NT2/D1 (cell line): ENCODE data around the gene ARHGEF37.

Source experiments
- DNase-seq: peaks from one replicate; pipeline ENCODE4 v3.0.0-alpha.2; 2011; ENCODE audit warnings: low read depth, low spot score
- H3K27me3 ChIP-seq: 2 replicates; pipeline ENCODE4 v1.6.0; 2011; ENCODE audit warnings: mild to moderate bottlenecking; ENCODE audit not compliant: insufficient read length, insufficient read depth
- H3K36me3 ChIP-seq: 2 replicates; pipeline ENCODE4 v1.6.1; 2011; ENCODE audit warnings: mild to moderate bottlenecking, low read length, mixed read lengths; ENCODE audit not compliant: insufficient read depth, insufficient read length
- H3K4me1 ChIP-seq: 2 replicates; pipeline ENCODE4 v1.5.1; 2011; ENCODE audit not compliant: insufficient read depth, insufficient read length
- H3K4me3 ChIP-seq: 2 replicates; pipeline ENCODE4 v1.5.1; 2011; ENCODE audit warnings: low read depth; ENCODE audit not compliant: insufficient read length
- H3K9ac ChIP-seq: 2 replicates; pipeline ENCODE4 v1.6.0; 2011; ENCODE audit warnings: low read depth; ENCODE audit not compliant: insufficient read length
- H3K9me3 ChIP-seq: 2 replicates; pipeline ENCODE4 v1.5.1; 2011; ENCODE audit warnings: mild to moderate bottlenecking, low read length; ENCODE audit not compliant: insufficient read depth
- SUZ12 ChIP-seq: IDR thresholded peaks from 2 replicates; pipeline ENCODE4 v1.6.1; 2011; ENCODE audit not compliant: insufficient read length, insufficient read depth; ENCODE audit errors: extremely low read depth
- YY1 ChIP-seq: IDR thresholded peaks from 2 replicates; pipeline ENCODE4 v1.6.1; 2011; ENCODE audit not compliant: insufficient read length, insufficient read depth
- ZNF274 ChIP-seq: IDR thresholded peaks from 2 replicates; pipeline ENCODE4 v1.6.1; 2011; ENCODE audit warnings: mild to moderate bottlenecking, low read depth, low read length

The ARHGEF37 gene

GRCh38 chr5:149674686-149675085, 93.4 kb downstream of the ARHGEF37 start:
- Histone ChIP-seq H3K4me3 (no peak overlapping the region), H3K4me1 (no peaks in the 10 kb centered on the region), H3K9ac (no peak overlapping the region), H3K27me3 (no peaks in the 10 kb centered on the region), H3K36me3 (no peaks in the 10 kb centered on the region), H3K9me3 (peaks cover 7% of the 10 kb centered on the region; the same call in 1 of the 2 replicates)
- TF ChIP-seq ZNF274, result no peak
- no peak for TF ChIP-seq YY1
- TF ChIP-seq SUZ12, result no peak
- no peak for DNase-seq

- Histone ChIP-seq H3K9ac (no peak overlapping the region), H3K36me3 (no peaks in the 10 kb centered on the region), H3K9me3 (peaks cover 7% of the 10 kb centered on the region; the same call in 1 of the 2 replicates), H3K4me3 (no peak overlapping the region), H3K27me3 (no peaks in the 10 kb centered on the region), H3K4me1 (no peaks in the 10 kb centered on the region)
- TF ChIP-seq SUZ12, result no peak
- no peak for TF ChIP-seq YY1
- TF ChIP-seq ZNF274, result no peak
- no peak for DNase-seq
Observed at GRCh38 chr5:149675610-149676201, 94.4 kb downstream of the ARHGEF37 start.

- H3K4me3 ChIP-seq, result no peak overlapping the region
- TF ChIP-seq ZNF274 (no peak), YY1 (no peak), SUZ12 (no peak)
- H3K36me3 ChIP-seq, result no peaks in the 10 kb centered on the region
- no peaks in the 10 kb centered on the region for H3K9me3 ChIP-seq
- no peaks in the 10 kb centered on the region for H3K27me3 ChIP-seq
- H3K4me1 ChIP-seq, result no peaks in the 10 kb centered on the region
- no peak for DNase-seq
- no peak overlapping the region for H3K9ac ChIP-seq
Observed at GRCh38 chr5:149677731-149678130, 96.4 kb downstream of the ARHGEF37 start.

- H3K27me3 ChIP-seq, result no peaks in the 10 kb centered on the region
- H3K4me3 ChIP-seq, result no peak overlapping the region
- H3K4me1 ChIP-seq, result no peaks in the 10 kb centered on the region
- no peaks in the 10 kb centered on the region for H3K9me3 ChIP-seq
- no peaks in the 10 kb centered on the region for H3K36me3 ChIP-seq
- DNase-seq, result no peak
- H3K9ac ChIP-seq, result no peak overlapping the region
- TF ChIP-seq ZNF274, result no peak
- TF ChIP-seq SUZ12, result no peak
- TF ChIP-seq YY1, result no peak
Observed at GRCh38 chr5:149679876-149680809, 98.8 kb downstream of the ARHGEF37 start.

- TF ChIP-seq YY1 (no peak), ZNF274 (no peak), SUZ12 (no peak)
- no peaks in the 10 kb centered on the region for H3K36me3 ChIP-seq
- no peak for DNase-seq
- no peaks in the 10 kb centered on the region for H3K9me3 ChIP-seq
- no peak overlapping the region for H3K4me3 ChIP-seq
- no peak overlapping the region for H3K9ac ChIP-seq
- H3K27me3 ChIP-seq, result no peaks in the 10 kb centered on the region
- no peaks in the 10 kb centered on the region for H3K4me1 ChIP-seq
Observed at GRCh38 chr5:149680810-149681221, 99.5 kb downstream of the ARHGEF37 start.

- DNase-seq, result no peak
Observed at GRCh38 chr5:149681252-149681651, 100.0 kb downstream of the ARHGEF37 start.

GRCh38 chr5:149681922-149682321, 100.6 kb downstream of the ARHGEF37 start:
- TF ChIP-seq ZNF274 (no peak), SUZ12 (no peak), YY1 (no peak)
- Histone ChIP-seq H3K27me3 (no peaks in the 10 kb centered on the region), H3K9ac (no peak overlapping the region), H3K9me3 (no peaks in the 10 kb centered on the region), H3K4me3 (no peak overlapping the region), H3K36me3 (no peaks in the 10 kb centered on the region), H3K4me1 (no peaks in the 10 kb centered on the region)
- DNase-seq, result no peak

More at GRCh38 chr5:149681252-149681651, 100.0 kb downstream of the ARHGEF37 start:
- no peaks in the 10 kb centered on the region for H3K4me1 ChIP-seq
- no peak overlapping the region for H3K4me3 ChIP-seq
- H3K9me3 ChIP-seq, result no peaks in the 10 kb centered on the region
- TF ChIP-seq SUZ12, result no peak
- TF ChIP-seq YY1, result no peak
- no peak for TF ChIP-seq ZNF274
- H3K9ac ChIP-seq, result no peak overlapping the region
- no peaks in the 10 kb centered on the region for H3K27me3 ChIP-seq
- H3K36me3 ChIP-seq, result no peaks in the 10 kb centered on the region
